HEK293T (cell line): Measurements from ENCODE around the gene RYR3.

Experiments
- BHLHE40 ChIP-seq: fragments of 450-650 bp; IDR thresholded peaks from 2 replicates; pipeline ENCODE4 v1.6.1; 2016; ENCODE audit warnings: mild to moderate bottlenecking, moderate library complexity, borderline replicate concordance
- FOXA1 ChIP-seq: fragments of 450-650 bp; IDR thresholded peaks from 2 replicates; pipeline ENCODE4 v1.6.1; 2016; ENCODE audit warnings: mild to moderate bottlenecking
- FOXK2 ChIP-seq: fragments of 450-650 bp; IDR thresholded peaks from 2 replicates; pipeline ENCODE4 v1.6.1; 2016; ENCODE audit warnings: mild to moderate bottlenecking
- LEF1 ChIP-seq: fragments of 450-650 bp; IDR thresholded peaks from 2 replicates; pipeline ENCODE4 v1.6.1; 2017; ENCODE audit warnings: mild to moderate bottlenecking, borderline replicate concordance
- PKNOX1 ChIP-seq: fragments of 450-650 bp; IDR thresholded peaks from 2 replicates; pipeline ENCODE4 v1.6.1; 2016
- SUZ12 ChIP-seq: fragments of 450-650 bp; IDR thresholded peaks from 2 replicates; pipeline ENCODE4 v1.6.1; 2016; ENCODE audit warnings: mild to moderate bottlenecking
- TARDBP ChIP-seq: fragments of 450-650 bp; IDR thresholded peaks from 2 replicates; pipeline ENCODE4 v1.6.1; 2016
- ZNF384 ChIP-seq: fragments of 450-650 bp; IDR thresholded peaks from 2 replicates; pipeline ENCODE4 v1.6.1; 2016

- TF ChIP-seq LEF1 (no peak), BHLHE40 (no peak), ZNF384 (no peak), SUZ12 (no peak), FOXK2 (no peak), FOXA1 (no peak), TARDBP (no peak), PKNOX1 (no peak)
Measured at GRCh38 chr15:33700695-33701303, 390.0 kb downstream of the RYR3 start.
